GM19395 (cell line): Measurements from ENCODE around the gene HP1BP3.

ENCODE experiments used
- ATAC-seq: cut with Tn5 transposase; IDR thresholded peaks from one replicate; pipeline ENCODE4 v1.9.1; 2021; ENCODE audit warnings: mild to moderate bottlenecking, moderate library complexity; ENCODE audit not compliant: unreplicated experiment

The HP1BP3 gene

DNA sequence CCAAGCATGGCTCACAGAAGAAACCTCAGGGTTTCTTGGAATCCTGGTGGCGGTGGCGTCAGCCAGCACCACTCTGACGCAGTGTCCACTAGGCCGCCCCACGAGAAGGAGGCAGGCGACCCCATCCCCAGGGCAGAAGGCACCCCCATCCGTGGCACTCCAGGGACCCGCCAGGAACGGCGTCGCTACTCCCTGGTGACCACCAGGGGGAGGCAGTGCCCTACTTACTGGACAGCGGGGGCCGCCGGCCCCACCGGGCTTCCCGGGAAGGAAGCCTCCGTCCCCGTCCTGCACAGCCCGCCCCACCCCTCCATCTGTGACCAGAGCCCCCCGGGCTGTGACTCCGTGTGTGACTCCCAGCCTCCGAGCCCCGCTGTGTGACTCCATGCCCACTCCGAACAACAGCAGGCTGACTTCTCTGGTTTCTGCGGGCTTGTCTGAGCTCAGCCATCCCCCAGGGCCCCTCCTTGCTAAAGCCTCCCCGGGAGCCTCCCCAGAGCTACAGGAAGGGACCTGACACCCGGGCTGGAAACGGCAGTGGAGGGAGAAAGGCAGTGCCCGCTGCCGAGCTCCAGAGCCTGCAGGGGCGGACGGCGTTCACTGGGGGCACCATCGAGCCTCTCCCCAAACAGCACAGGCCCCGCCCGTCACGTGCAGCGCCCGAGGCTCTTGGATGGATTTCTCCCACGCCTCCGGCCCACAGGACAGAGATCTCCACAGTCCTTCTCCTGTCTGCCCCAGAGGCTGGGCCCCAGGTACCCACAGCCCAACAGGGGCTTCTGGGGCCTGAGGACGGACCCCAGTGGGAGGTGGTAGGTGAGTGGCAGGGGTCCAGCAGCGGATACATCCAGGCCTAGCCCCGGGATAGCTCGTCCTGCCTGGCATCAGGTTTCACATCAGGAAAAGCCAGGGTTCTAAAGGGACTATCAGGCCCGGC lies 90.4 kb downstream of the HP1BP3 start:
- ATAC-seq = peak; percentile 73

DNA sequence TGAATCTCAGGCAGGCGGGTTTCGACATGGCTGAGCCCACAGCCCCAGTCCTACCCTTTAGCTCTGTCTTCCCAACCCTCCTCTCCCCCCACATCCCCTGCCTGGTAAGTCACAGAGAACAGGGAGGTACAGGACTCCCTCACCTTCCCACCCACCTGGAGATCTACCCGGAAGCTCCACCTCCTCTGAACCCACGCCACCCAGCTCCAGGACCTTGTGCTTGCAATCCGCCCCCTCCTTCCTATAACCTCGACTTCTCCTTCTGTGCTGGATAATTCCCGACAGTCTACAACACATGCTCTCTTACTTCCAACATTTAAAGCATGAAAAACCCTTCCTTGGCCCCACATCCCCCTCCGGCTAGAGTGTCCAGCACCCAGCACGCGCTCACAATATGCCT lies 91.6 kb downstream of the HP1BP3 start:
- no peak for ATAC-seq

DNA sequence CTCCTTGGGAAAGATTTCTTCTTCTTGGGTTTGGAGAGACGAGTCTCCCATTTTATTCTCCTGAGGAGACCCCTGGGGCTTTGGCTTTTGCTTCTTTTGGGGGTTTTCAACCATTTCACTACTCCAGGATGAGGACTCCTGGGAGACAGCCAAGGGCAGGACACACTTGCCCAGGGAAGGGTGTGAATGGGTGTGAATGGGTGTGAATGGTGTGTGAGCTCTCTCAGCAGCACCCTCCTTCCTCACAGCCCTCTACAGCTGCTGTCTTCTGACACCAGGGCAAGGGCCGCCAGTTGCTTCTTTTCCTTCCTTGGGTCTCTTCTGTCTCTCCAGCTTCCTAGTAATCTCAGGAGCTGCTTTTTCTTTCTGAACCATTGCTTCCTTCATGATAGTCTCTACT lies 93.5 kb downstream of the HP1BP3 start:
- ATAC-seq = no peak
